Calu3 (cell line): Measurements from ENCODE around the gene NINL. TPM values are rescaled to one million over a fixed set of nuclear protein-coding genes. Genes with fewer than 3 reads are reported as not detected.

Source experiments
- BruUV-seq: library from RNA; stranded (reverse); fragments of 400-500 nt; replicated peaks from 2 replicates; lab custom pipeline; 2021; lab: Mats Ljungman, UMichigan
- CTCF ChIA-PET: fragments of 300-600 bp; sonication (Branson Sonifier 250); formaldehyde crosslinking; loops from one replicate; lab custom pipeline; 2022; ENCODE audit warnings: antibody characterized with exemption; lab: Charles Lee
- DNase-seq: peaks from one replicate; pipeline ENCODE4 v3.0.0; 2022
- H3K27ac Mint-ChIP-seq: one replicate; pipeline ENCODE4 v1.8.0; 2022; ENCODE audit warnings: mixed read lengths; ENCODE audit not compliant: unreplicated experiment
- H3K27me3 Mint-ChIP-seq: one replicate; pipeline ENCODE4 v1.8.0; 2022; ENCODE audit warnings: mixed read lengths; ENCODE audit not compliant: unreplicated experiment
- H3K36me3 Mint-ChIP-seq: one replicate; pipeline ENCODE4 v1.8.0; 2022; ENCODE audit warnings: mild to moderate bottlenecking, moderate library complexity, mixed read lengths; ENCODE audit not compliant: insufficient read depth, unreplicated experiment
- H3K4me1 Mint-ChIP-seq: one replicate; pipeline ENCODE4 v1.8.0; 2022; ENCODE audit warnings: mild to moderate bottlenecking, low read depth, mixed read lengths; ENCODE audit not compliant: unreplicated experiment
- H3K4me3 Mint-ChIP-seq: one replicate; pipeline ENCODE4 v1.8.0; 2022; ENCODE audit warnings: mild to moderate bottlenecking, low read depth, moderate library complexity, mixed read lengths; ENCODE audit not compliant: unreplicated experiment
- H3K9me3 Mint-ChIP-seq: one replicate; pipeline ENCODE4 v1.8.0; 2022; ENCODE audit warnings: low read depth, mixed read lengths; ENCODE audit not compliant: unreplicated experiment
- intact Hi-C: fragments of 100-400 bp; cut with micrococcal nuclease; formaldehyde crosslinking; loops from one replicate; pipeline ENCODE4 v1.10.0; 2022; ENCODE audit not compliant: unreplicated experiment
- total RNA-seq: library from RNA; stranded (reverse); gene quantifications from 2 replicates; pipeline ENCODE4 v1.2.3, GENCODE V29; 2022
- TF ChIP-seq, protein P1 (sequence below): fragments of 200-600 bp; IDR thresholded peaks from one replicate; pipeline ENCODE4 v1.8.0; 2022; ENCODE audit warnings: antibody characterized with exemption; ENCODE audit not compliant: unreplicated experiment

NINL gene
- total RNA-seq, 1 experiment from 2014 or later = 9.1 TPM

GRCh38 chr20:25486377-25486776 lies 99.0 kb downstream of the NINL start:
- Mint-ChIP-seq H3K4me1 (no peaks in the 10 kb centered on the region), H3K27me3 (no peaks in the 10 kb centered on the region), H3K4me3 (no peak overlapping the region), H3K9me3 (no peaks in the 10 kb centered on the region), H3K27ac (no peak overlapping the region), H3K36me3 (peaks cover 7% of the 10 kb centered on the region)
- CTCF ChIA-PET = no interaction called here
- intact Hi-C loops = no loop called here
- TF ChIP-seq, protein P1, sequence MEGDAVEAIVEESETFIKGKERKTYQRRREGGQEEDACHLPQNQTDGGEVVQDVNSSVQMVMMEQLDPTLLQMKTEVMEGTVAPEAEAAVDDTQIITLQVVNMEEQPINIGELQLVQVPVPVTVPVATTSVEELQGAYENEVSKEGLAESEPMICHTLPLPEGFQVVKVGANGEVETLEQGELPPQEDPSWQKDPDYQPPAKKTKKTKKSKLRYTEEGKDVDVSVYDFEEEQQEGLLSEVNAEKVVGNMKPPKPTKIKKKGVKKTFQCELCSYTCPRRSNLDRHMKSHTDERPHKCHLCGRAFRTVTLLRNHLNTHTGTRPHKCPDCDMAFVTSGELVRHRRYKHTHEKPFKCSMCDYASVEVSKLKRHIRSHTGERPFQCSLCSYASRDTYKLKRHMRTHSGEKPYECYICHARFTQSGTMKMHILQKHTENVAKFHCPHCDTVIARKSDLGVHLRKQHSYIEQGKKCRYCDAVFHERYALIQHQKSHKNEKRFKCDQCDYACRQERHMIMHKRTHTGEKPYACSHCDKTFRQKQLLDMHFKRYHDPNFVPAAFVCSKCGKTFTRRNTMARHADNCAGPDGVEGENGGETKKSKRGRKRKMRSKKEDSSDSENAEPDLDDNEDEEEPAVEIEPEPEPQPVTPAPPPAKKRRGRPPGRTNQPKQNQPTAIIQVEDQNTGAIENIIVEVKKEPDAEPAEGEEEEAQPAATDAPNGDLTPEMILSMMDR = no peak
- DNase-seq = no peak
- no TSS peak for BruUV-seq

- Mint-ChIP-seq H3K36me3 (peaks cover 7% of the 10 kb centered on the region), H3K27me3 (no peaks in the 10 kb centered on the region), H3K4me3 (no peak overlapping the region), H3K27ac (no peak overlapping the region), H3K9me3 (no peaks in the 10 kb centered on the region), H3K4me1 (no peaks in the 10 kb centered on the region)
- BruUV-seq = no TSS peak
- DNase-seq = no peak
- CTCF ChIA-PET = no interaction called here
- intact Hi-C loops = no loop called here
- TF ChIP-seq, protein P1 = no peak
Measured at GRCh38 chr20:25485872-25486271, 99.5 kb downstream of the NINL start.

GRCh38 chr20:25484911-25485511 lies 100.3 kb downstream of the NINL start:
- no peak for DNase-seq
- Mint-ChIP-seq H3K36me3 (peaks cover 10% of the 10 kb centered on the region), H3K27me3 (no peaks in the 10 kb centered on the region), H3K27ac (no peak overlapping the region), H3K9me3 (no peaks in the 10 kb centered on the region), H3K4me1 (no peaks in the 10 kb centered on the region), H3K4me3 (no peak overlapping the region)
- TF ChIP-seq, protein P1 = no peak
- no TSS peak for BruUV-seq
- intact Hi-C loops = no loop called here
- CTCF ChIA-PET = no interaction called here

GRCh38 chr20:25484224-25484846 lies 101.0 kb downstream of the NINL start:
- no peak for DNase-seq
- Mint-ChIP-seq H3K27ac (no peak overlapping the region), H3K36me3 (peaks cover 12% of the 10 kb centered on the region), H3K4me1 (no peaks in the 10 kb centered on the region), H3K4me3 (no peak overlapping the region), H3K27me3 (no peaks in the 10 kb centered on the region), H3K9me3 (no peaks in the 10 kb centered on the region)
- intact Hi-C loops = no loop called here
- CTCF ChIA-PET = no interaction called here
- BruUV-seq = no TSS peak
- TF ChIP-seq, protein P1 = no peak
